ENCODE measurements around the gene MT1X. TPM values are rescaled to one million over a fixed set of nuclear protein-coding genes. Genes with fewer than 3 reads are reported as not detected.
"Not testable (repeated sequence)": the region's sequence is repeated elsewhere in the genome, so short reads cannot be mapped to it uniquely, and the experiment has no call there.

MT1X gene
- total and polyA plus RNA-seq, 4 experiments from 2014 or later: 21.0 to 146 (median 49.9) TPM

DNA sequence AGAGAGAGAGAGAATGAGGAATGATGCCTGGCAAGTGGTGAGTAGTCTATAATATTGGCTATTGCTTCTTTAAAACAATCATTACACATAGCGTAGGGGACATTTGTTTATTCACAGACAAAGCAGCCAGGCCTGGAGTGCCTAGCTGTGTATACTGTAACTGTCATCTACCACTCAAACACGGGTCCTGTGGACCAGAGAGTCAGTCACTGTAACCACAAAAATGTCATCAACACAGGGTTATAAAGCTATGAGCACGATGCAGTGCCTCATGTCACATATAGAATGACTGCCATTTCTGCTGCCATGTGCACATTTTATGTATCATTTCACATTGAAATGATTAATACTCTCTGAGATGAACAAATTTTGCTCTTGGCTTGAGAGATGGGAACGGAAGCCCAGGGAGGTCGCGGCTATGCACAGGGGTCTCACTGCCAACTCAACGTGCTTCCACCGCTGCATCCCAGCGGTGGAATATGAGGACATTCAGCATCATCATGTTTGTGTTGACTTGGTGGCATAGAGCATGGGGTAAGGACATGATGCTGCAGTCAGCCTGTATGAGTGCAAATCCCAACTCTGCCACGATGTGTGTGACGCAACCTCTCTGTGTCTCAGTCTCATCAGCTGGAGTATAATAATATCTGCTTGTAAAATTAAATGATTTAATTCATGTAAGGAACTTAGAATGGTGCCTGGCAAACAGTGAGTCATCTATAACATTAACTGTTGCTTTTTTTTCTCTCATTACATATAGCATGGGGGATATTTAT is 9.3 kb upstream of the MT1X start:
- H3K4me1 ChIP-seq (ENCODE audit: insufficient read depth, low read length): peaks cover 17% of the 10 kb centered on the region
- no peak overlapping the region for H3K27ac Mint-ChIP-seq
- H3K36me3 Mint-ChIP-seq: peaks cover 0 to 4% of the 10 kb centered on the region in 2 donors
- H3K9me3 ChIP-seq (ENCODE audit: control insufficient read depth in 1 of 2, low read length in 2 of 2): no peaks in the 10 kb centered on the region
- intact Hi-C loops (cut with micrococcal nuclease): no loop called here
- H3K9me3 Mint-ChIP-seq: no peaks in the 10 kb centered on the region
- peaks cover 27 to 46% of the 10 kb centered on the region in 2 donors for H3K27me3 Mint-ChIP-seq
- no peaks in the 10 kb centered on the region for H3K36me3 ChIP-seq (ENCODE audit: insufficient read depth, low read length)
- H3K4me3 ChIP-seq (ENCODE audit: low read length in 2 of 2): no peak overlapping the region
- POLR2A ChIA-PET (ENCODE audit: partially characterized antibody): interaction anchor here (1.5 kb wide), 1 partner anchor 9 kb away, joined by 6 read pairs; the partner anchor contains the start of gene MT1X
- no peak overlapping the region for H3K4me3 Mint-ChIP-seq
- H3K27me3 ChIP-seq (ENCODE audit: insufficient read depth, low read length): peaks cover 22% of the 10 kb centered on the region
- no peak for DNase-seq
- CTCF ChIA-PET (ENCODE audit: partially characterized antibody): interaction anchor here (0.8 to 2.2 kb wide), 3 partner anchors 9 to 72 kb away, joined by 4 to 9 read pairs (median 5); partner anchors contain the start of gene MT1X
- peaks cover 12 to 27% (median 22%) of the 10 kb centered on the region in 4 donors for H3K4me1 Mint-ChIP-seq
- no peak overlapping the region for H3K27ac ChIP-seq (ENCODE audit: low read depth, low read length)

DNA sequence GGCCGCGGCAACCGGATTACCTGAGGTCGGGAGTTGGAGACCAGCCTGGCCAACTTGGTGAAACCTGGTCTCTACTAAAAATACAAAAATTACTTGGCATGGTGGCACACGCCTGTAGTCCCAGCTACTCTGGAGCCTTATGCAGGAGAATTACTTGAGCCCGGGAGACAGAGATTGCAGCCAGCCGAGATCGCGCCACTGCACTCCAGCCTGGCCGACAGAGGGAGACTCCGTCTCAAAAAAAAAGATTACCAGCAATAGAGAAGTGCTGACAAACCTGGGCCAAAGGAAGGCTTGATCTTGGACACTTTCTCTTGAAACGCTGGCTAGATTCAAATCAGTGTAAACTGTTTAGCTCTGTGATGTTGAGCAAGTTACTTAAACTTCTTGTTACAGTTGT is 8.3 kb upstream of the MT1X start:
- peak overlapping the region in 3 of 8 donors; percentile 7 to 27 (median 21) for H3K4me3 Mint-ChIP-seq
- intact Hi-C loops (cut with micrococcal nuclease): loop anchor here (1.0 kb wide), 1 partner anchor 28 kb away; no protein-coding TSS in a partner anchor
- no peaks in the 10 kb centered on the region for H3K36me3 ChIP-seq (ENCODE audit: insufficient read depth, low read length)
- H3K4me3 ChIP-seq (ENCODE audit: low read length in 2 of 2): no peak overlapping the region
- H3K4me1 ChIP-seq (ENCODE audit: insufficient read depth, low read length): peaks cover 14% of the 10 kb centered on the region
- no peaks in the 10 kb centered on the region for H3K9me3 ChIP-seq (ENCODE audit: control insufficient read depth in 1 of 2, low read length in 2 of 2)
- ChIA-PET POLR2A (ENCODE audit: partially characterized antibody) (interaction anchor here (0.7 to 1.5 kb wide), 2 partner anchors 8 to 53 kb away, joined by 3 to 6 read pairs; partner anchors contain the start of gene MT1X), CTCF (ENCODE audit: partially characterized antibody) (interaction anchor here (0.8 to 2.2 kb wide), 3 partner anchors 9 to 73 kb away, joined by 4 to 9 read pairs (median 5); partner anchors contain the start of gene MT1X)
- H3K27ac Mint-ChIP-seq: no peak overlapping the region
- H3K27me3 ChIP-seq (ENCODE audit: insufficient read depth, low read length): peaks cover 13% of the 10 kb centered on the region
- H3K9me3 Mint-ChIP-seq: no peaks in the 10 kb centered on the region
- DNase-seq: peak in 2 of 5 donors; percentile 15 to 47
- peaks cover 21 to 38% of the 10 kb centered on the region in 2 donors for H3K27me3 Mint-ChIP-seq
- no peaks in the 10 kb centered on the region for H3K36me3 Mint-ChIP-seq
- H3K27ac ChIP-seq (ENCODE audit: low read depth, low read length): no peak overlapping the region
- peaks cover 10 to 18% (median 15%) of the 10 kb centered on the region in 4 donors for H3K4me1 Mint-ChIP-seq

DNA sequence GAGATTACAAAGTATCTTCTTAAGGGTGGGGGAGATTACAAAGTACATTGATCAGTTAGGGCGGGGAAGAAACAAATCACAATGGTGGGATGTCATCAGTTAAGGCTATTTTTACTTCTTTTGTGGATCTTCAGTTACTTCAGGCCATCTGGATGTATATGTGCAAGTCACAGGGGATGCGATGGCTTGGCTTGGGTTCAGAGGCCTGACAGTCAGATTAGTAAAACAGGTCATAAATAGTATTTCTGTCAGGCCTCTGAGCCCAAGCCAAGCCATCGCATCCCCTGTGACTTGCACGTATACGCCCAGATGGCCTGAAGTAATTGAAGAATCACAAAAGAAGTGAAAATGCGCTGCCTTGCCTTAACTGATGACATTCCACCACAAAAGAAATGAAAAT is 7.7 kb upstream of the MT1X start:
- H3K36me3 ChIP-seq (ENCODE audit: insufficient read depth, low read length); H3K27ac Mint-ChIP-seq; H3K36me3 Mint-ChIP-seq; H3K27ac ChIP-seq (ENCODE audit: low read depth, low read length); H3K9me3 ChIP-seq (ENCODE audit: control insufficient read depth in 1 of 2, low read length in 2 of 2); DNase-seq; H3K4me3 ChIP-seq (ENCODE audit: low read length in 2 of 2); H3K27me3 ChIP-seq (ENCODE audit: insufficient read depth, low read length); H3K9me3 Mint-ChIP-seq: not testable (repeated sequence)
- POLR2A ChIA-PET (ENCODE audit: partially characterized antibody): interaction anchor here (0.7 to 1.5 kb wide), 2 partner anchors 8 to 54 kb away, joined by 3 to 6 read pairs; partner anchors contain the start of gene MT1X
- H3K27me3 Mint-ChIP-seq: peaks cover 14 to 33% of the 10 kb centered on the region in 2 donors
- intact Hi-C loops (cut with micrococcal nuclease): loop anchor here (1.0 kb wide), 1 partner anchor 28 kb away; no protein-coding TSS in a partner anchor
- H3K4me1 Mint-ChIP-seq: peaks cover 9 to 14% (median 12%) of the 10 kb centered on the region in 4 donors
- CTCF ChIA-PET (ENCODE audit: partially characterized antibody): interaction anchor here (1.7 to 2.2 kb wide), 2 partner anchors 27 to 73 kb away, joined by 5 to 9 read pairs; no protein-coding TSS in a partner anchor
- H3K4me1 ChIP-seq (ENCODE audit: insufficient read depth, low read length): peaks cover 13% of the 10 kb centered on the region
- H3K4me3 Mint-ChIP-seq: peak overlapping the region in 1 of 8 donors; percentile 21

DNA sequence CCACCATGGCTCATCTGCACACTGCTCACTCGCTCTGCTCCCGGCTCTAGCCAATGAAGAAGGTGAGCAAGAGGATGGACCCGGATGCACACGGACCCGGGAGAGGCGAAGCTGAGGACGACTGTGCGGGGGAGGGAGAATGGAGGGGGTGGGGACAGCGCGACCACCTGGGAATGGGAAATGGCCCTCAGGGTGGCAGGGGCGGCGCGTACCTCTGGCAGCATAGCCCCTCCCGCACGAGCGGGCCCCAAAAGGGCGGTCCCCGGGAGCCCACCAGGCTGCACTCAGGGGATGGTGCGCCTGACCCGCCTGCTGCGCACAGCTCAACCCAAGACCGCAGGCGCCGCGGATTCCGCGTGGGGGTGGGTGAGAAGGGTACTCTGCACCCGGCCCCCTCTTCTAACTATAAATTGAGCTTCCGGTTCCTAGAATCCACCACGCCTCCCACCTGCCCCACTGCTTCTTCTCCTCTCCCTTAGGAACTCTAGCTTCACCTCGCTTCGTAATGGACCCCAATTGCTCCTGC is 6.5 kb upstream of the MT1X start:
- Histone ChIP-seq H3K4me1 (ENCODE audit: insufficient read depth, low read length) (peaks cover 9% of the 10 kb centered on the region), H3K36me3 (ENCODE audit: insufficient read depth, low read length) (no peaks in the 10 kb centered on the region), H3K27ac (ENCODE audit: low read depth, low read length) (no peak overlapping the region), H3K27me3 (ENCODE audit: insufficient read depth, low read length) (no peaks in the 10 kb centered on the region), H3K4me3 (ENCODE audit: low read length in 2 of 2) (no peak overlapping the region), H3K9me3 (ENCODE audit: control insufficient read depth in 1 of 2, low read length in 2 of 2) (no peaks in the 10 kb centered on the region)
- Mint-ChIP-seq H3K4me1 (peaks cover 7 to 13% (median 8%) of the 10 kb centered on the region in 4 donors), H3K27ac (peak overlapping the region in 5 of 7 donors; percentile 30 to 84 (median 39)), H3K4me3 (peak overlapping the region; percentile 73 to 83 (median 78)), H3K27me3 (peaks cover 7 to 27% of the 10 kb centered on the region in 2 donors), H3K36me3 (no peaks in the 10 kb centered on the region), H3K9me3 (no peaks in the 10 kb centered on the region)
- ChIA-PET POLR2A (ENCODE audit: partially characterized antibody) (interaction anchor here (0.6 to 1.3 kb wide), 5 partner anchors 11 to 241 kb away, joined by 3 to 4 read pairs (median 3); partner anchors contain the start of gene MT2A), CTCF (ENCODE audit: partially characterized antibody) (interaction anchor here (0.7 to 1.7 kb wide), 5 partner anchors 13 to 99 kb away, joined by 3 to 8 read pairs (median 4); no protein-coding TSS in a partner anchor)
- DNase-seq: peak in 4 of 5 donors; percentile 25 to 68 (median 40)
- intact Hi-C loops (cut with micrococcal nuclease): no loop called here

DNA sequence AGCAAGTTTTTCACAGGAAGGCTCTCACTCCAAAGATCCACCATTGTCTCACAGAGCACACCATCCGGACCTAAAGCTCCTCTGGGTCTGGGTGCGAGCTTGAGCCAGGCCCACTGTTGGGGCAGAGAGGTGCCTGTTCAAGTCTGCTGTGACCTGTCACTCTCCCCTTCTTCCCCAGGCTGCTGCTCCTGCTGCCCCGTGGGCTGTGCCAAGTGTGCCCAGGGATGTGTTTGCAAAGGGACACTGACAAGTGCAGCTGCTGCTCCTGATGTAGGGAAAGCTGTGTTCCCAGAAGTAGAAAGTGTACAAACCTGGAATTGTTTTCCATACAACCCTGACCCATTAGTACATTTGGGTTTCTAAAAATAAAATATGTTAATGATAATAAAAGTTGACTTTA is 4.8 kb upstream of the MT1X start:
- H3K27me3 ChIP-seq (ENCODE audit: insufficient read depth, low read length): no peaks in the 10 kb centered on the region
- Mint-ChIP-seq H3K4me3 (peak overlapping the region in 1 of 8 donors; percentile 20), H3K36me3 (peaks cover 0 to 6% of the 10 kb centered on the region in 2 donors), H3K27ac (no peak overlapping the region), H3K9me3 (no peaks in the 10 kb centered on the region), H3K4me1 (peaks cover 13 to 26% (median 15%) of the 10 kb centered on the region in 4 donors), H3K27me3 (peaks cover 2 to 16% of the 10 kb centered on the region in 2 donors)
- no peaks in the 10 kb centered on the region for H3K36me3 ChIP-seq (ENCODE audit: insufficient read depth, low read length)
- CTCF ChIA-PET (ENCODE audit: partially characterized antibody): interaction anchor here (0.6 to 2.4 kb wide), 5 partner anchors 24 to 100 kb away, joined by 3 to 9 read pairs (median 3); no protein-coding TSS in a partner anchor
- no peak for DNase-seq
- H3K27ac ChIP-seq (ENCODE audit: low read depth, low read length): no peak overlapping the region
- H3K9me3 ChIP-seq (ENCODE audit: control insufficient read depth in 1 of 2, low read length in 2 of 2): no peaks in the 10 kb centered on the region
- H3K4me1 ChIP-seq (ENCODE audit: insufficient read depth, low read length): peaks cover 17% of the 10 kb centered on the region
- intact Hi-C loops (cut with micrococcal nuclease): no loop called here
- no peak overlapping the region for H3K4me3 ChIP-seq (ENCODE audit: low read length in 2 of 2)
- POLR2A ChIA-PET (ENCODE audit: partially characterized antibody): no interaction called here

DNA sequence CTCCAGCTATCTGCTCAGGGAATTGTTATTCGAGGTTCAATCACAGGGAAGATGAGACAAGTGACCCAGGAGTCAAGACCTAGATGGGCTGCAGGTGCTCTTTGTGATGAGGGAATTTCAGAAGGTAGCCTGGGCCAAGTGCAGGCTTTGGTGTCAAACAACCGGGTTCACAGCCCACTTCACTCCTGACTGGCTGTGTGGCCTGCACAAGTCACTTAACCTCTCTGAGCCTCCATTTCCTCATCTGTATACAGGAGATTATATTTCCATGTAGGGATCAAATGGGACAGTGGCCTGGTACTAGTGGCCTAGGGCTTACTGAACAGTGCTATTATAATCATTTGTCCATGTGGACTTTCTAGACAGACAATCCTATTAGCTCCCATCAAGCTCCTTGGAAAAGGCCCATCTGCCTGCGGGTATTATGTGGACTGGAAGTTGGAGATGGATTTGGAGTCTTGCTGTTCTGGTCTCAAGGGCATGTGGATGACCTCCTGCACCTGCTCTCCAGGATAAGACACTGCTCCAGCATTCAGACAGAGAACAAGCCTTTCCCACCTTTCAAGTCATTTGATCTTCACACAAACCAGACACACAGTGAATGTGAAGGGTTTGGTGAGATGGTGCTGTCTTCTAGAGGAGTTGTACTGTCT is 3.1 kb upstream of the MT1X start:
- ChIA-PET POLR2A (ENCODE audit: partially characterized antibody) (interaction anchor here (1.3 kb wide), 1 partner anchor 10 kb away, joined by 3 read pairs; the partner anchor contains the start of gene MT1H), CTCF (ENCODE audit: partially characterized antibody) (interaction anchor here (0.9 to 2.4 kb wide), 2 partner anchors 23 to 70 kb away, joined by 3 to 9 read pairs; no protein-coding TSS in a partner anchor)
- no peak overlapping the region for H3K4me3 Mint-ChIP-seq

More for the DNA sequence above, 3.1 kb upstream of the MT1X start:
- H3K27ac ChIP-seq (ENCODE audit: low read depth, low read length): no peak overlapping the region
- Mint-ChIP-seq H3K9me3 (no peaks in the 10 kb centered on the region), H3K4me1 (peaks cover 18 to 40% (median 26%) of the 10 kb centered on the region in 4 donors), H3K27ac (peak overlapping the region in 1 of 7 donors; percentile 97), H3K36me3 (peaks cover under 1 to 6% of the 10 kb centered on the region in 2 donors), H3K27me3 (peaks cover 0 to 6% of the 10 kb centered on the region in 2 donors)
- H3K4me1 ChIP-seq (ENCODE audit: insufficient read depth, low read length): peaks cover 32% of the 10 kb centered on the region
- no peak overlapping the region for H3K4me3 ChIP-seq (ENCODE audit: low read length in 2 of 2)
- H3K27me3 ChIP-seq (ENCODE audit: insufficient read depth, low read length): no peaks in the 10 kb centered on the region
- intact Hi-C loops (cut with micrococcal nuclease): no loop called here
- H3K9me3 ChIP-seq (ENCODE audit: control insufficient read depth in 1 of 2, low read length in 2 of 2): no peaks in the 10 kb centered on the region
- DNase-seq: no peak
- no peaks in the 10 kb centered on the region for H3K36me3 ChIP-seq (ENCODE audit: insufficient read depth, low read length)

Measured in CD4-positive, alpha-beta memory T cell (primary cell).